ENCODE results near the gene CRABP1. TPM values are rescaled to one million over a fixed set of nuclear protein-coding genes. Genes with fewer than 3 reads are reported as not detected.

The CRABP1 gene
- total and polyA plus RNA-seq, 10 of the 15 experiments (the other 5 are each of a cell fraction or from before 2014, with no cell fraction given): 0.21 to 0.41 TPM; not detected in 8

DNA sequence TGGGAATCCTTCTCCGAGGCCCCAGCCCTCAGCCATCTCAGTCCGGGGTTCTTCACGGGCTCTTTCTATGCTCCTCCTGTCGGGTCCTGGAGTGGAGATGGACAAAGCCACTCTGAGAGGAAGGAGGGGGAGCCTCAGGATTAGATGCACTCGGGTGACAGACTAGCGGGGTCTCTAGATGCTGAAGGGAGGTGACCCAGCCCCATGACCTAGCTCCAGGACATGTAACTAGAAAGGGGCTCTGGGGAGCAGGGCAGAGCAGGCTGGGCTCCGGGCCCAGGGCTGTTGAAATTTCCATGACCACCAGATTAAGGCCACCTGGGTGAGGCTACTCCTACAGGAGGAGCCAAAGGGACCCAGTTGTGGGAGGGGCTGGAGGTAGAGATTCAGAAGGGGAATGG is 26.0 kb upstream of the CRABP1 start:
- no peaks in the 10 kb centered on the region for H4K20me1 ChIP-seq (ENCODE audit: control insufficient read depth, insufficient read depth)
- WGBS (ENCODE audit: insufficient coverage, insufficient replicate concordance, low lambda C conversion rate, missing lambda C conversion rate): 24% methylated on average over 7 of the region's 7 CpGs
- no peak overlapping the region for H2AFZ ChIP-seq (ENCODE audit: control insufficient read depth, low read depth, low read length)
- H3K27ac ChIP-seq (ENCODE audit: control insufficient read depth, insufficient read depth): no peak overlapping the region
- no peaks in the 10 kb centered on the region for H3K9me3 ChIP-seq (replicated peaks; ENCODE audit: control insufficient read depth, insufficient read depth, low read length)
- no peak for ATAC-seq
- H3K4me1 ChIP-seq (ENCODE audit: control insufficient read depth, insufficient read depth, low read length): no peaks in the 10 kb centered on the region; the same call in 1 of the 2 replicates
- CTCF ChIA-PET: interaction anchor here (0.6 to 13.8 kb wide), 2 partner anchors 43 to 106 kb away, joined by 3 to 175 read pairs; no protein-coding TSS in a partner anchor
- POLR2A ChIA-PET: no interaction called here
- H3K27me3 ChIP-seq (replicated peaks in 1 of 2; ENCODE audit: control insufficient read depth in 2 of 2, insufficient read depth in 2 of 2, low read length in 1 of 2): no peaks in the 10 kb centered on the region
- no peaks in the 10 kb centered on the region for H3K79me2 ChIP-seq (ENCODE audit: control insufficient read depth, insufficient read depth, low read length)
- in situ Hi-C loops (cut with MboI): loop anchor here (10.0 kb wide), 1 partner anchor 101 kb away; no protein-coding TSS in a partner anchor
- RAD21 ChIA-PET (ENCODE audit: unreplicated experiment): no interaction called here
- H3K4me2 ChIP-seq (ENCODE audit: control insufficient read depth, insufficient read depth): no peak overlapping the region
- no peak overlapping the region for H3K4me3 ChIP-seq
- no peaks in the 10 kb centered on the region for H3K36me3 ChIP-seq (ENCODE audit: control insufficient read depth in 2 of 2, insufficient read depth in 2 of 2, low read length in 1 of 2)
- BruUV-seq (replicated peaks): no TSS peak
- no peak overlapping the region for H3K9ac ChIP-seq (ENCODE audit: control insufficient read depth, insufficient read depth, low read length)
- FAIRE-seq: no peak
- no peak for TF ChIP-seq POU2F2 (IDR thresholded peaks at IDR 0.05; ENCODE audit: borderline replicate concordance, low read depth, low read length)
- TF ChIP-seq NFYB (IDR thresholded peaks at IDR 0.05; ENCODE audit: insufficient read depth, low read depth, low read length): no peak
- TF ChIP-seq HDAC6 (IDR thresholded peaks at IDR 0.05; ENCODE audit: unreplicated experiment): no peak
- SMC1A ChIA-PET (ENCODE audit: uncharacterized antibody, unreplicated experiment): no interaction called here
- intact Hi-C loops (cut with micrococcal nuclease; ENCODE audit: unreplicated experiment): no loop called here
- no peak for DNase-seq (ENCODE audit: low read depth, low spot score)

DNA sequence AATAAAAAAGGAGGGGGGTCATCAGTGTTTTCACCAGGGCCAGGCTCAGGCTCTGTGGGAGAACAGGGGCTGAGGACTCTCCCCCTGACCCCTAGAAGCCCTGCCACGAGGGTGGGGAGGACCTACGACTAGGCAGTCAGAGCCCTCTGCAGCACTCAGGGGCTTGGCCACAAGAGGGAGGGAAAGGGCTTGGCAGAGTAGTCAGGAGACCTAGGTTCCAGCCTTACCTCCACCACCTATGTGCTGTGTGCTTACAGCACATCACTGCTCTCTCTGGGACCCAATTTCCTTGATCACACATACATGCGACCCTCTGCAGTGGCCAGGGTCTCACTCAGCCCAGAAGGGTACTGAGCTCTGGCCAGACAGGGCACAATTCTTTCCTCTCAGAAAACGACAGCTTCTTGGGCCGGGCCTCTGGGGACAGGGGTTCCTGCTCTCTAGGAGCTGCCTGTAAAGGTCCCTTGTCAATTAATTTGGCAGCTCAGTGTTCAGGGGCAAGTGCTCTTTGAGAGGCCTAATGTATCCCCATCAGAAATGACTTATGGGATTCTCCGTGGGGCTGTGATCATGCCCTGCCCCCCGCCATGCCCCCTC is 24.4 kb upstream of the CRABP1 start:
- DNase-seq (ENCODE audit: low read depth, low spot score): no peak
- Histone ChIP-seq H4K20me1 (ENCODE audit: control insufficient read depth, insufficient read depth) (no peaks in the 10 kb centered on the region), H3K4me2 (ENCODE audit: control insufficient read depth, insufficient read depth) (no peak overlapping the region), H3K36me3 (ENCODE audit: control insufficient read depth in 2 of 2, insufficient read depth in 2 of 2, low read length in 1 of 2) (no peaks in the 10 kb centered on the region), H3K27me3 (replicated peaks in 1 of 2; ENCODE audit: control insufficient read depth in 2 of 2, insufficient read depth in 2 of 2, low read length in 1 of 2) (no peaks in the 10 kb centered on the region), H3K4me3 (no peak overlapping the region), H3K79me2 (ENCODE audit: control insufficient read depth, insufficient read depth, low read length) (no peaks in the 10 kb centered on the region), H3K9me3 (replicated peaks; ENCODE audit: control insufficient read depth, insufficient read depth, low read length) (no peaks in the 10 kb centered on the region), H3K27ac (ENCODE audit: control insufficient read depth, insufficient read depth) (no peak overlapping the region), H3K9ac (ENCODE audit: control insufficient read depth, insufficient read depth, low read length) (no peak overlapping the region), H3K4me1 (ENCODE audit: control insufficient read depth, insufficient read depth, low read length) (no peaks in the 10 kb centered on the region; the same call in 1 of the 2 replicates), H2AFZ (ENCODE audit: control insufficient read depth, low read depth, low read length) (peak overlapping the region; percentile 53; the same call in 1 of the 2 replicates)
- ChIA-PET CTCF (interaction anchor here (0.7 to 2.3 kb wide), 8 partner anchors 9 to 122 kb away, joined by 3 to 14 read pairs (median 4); partner anchors contain the start of genes IREB2 and SKIC8), RAD21 (ENCODE audit: unreplicated experiment) (interaction anchor here (0.9 to 2.0 kb wide), 2 partner anchors 10 to 109 kb away, joined by 3 to 7 read pairs; no protein-coding TSS in a partner anchor), POLR2A (no interaction called here), SMC1A (ENCODE audit: uncharacterized antibody, unreplicated experiment) (interaction anchor here (3.5 kb wide), 1 partner anchor 107 kb away, joined by 10 read pairs; no protein-coding TSS in a partner anchor)
- BruUV-seq (replicated peaks): no TSS peak
- peak; percentile 78 for ATAC-seq
- FAIRE-seq: no peak
- WGBS (ENCODE audit: insufficient coverage, insufficient replicate concordance, low lambda C conversion rate, missing lambda C conversion rate): 48% methylated on average over 7 of the region's 7 CpGs
- in situ Hi-C loops (cut with MboI) (loop anchor here (10.0 kb wide), 1 partner anchor 99 kb away; no protein-coding TSS in a partner anchor), intact Hi-C loops (cut with micrococcal nuclease; ENCODE audit: unreplicated experiment) (no loop called here)
- TF ChIP-seq, protein P1, sequence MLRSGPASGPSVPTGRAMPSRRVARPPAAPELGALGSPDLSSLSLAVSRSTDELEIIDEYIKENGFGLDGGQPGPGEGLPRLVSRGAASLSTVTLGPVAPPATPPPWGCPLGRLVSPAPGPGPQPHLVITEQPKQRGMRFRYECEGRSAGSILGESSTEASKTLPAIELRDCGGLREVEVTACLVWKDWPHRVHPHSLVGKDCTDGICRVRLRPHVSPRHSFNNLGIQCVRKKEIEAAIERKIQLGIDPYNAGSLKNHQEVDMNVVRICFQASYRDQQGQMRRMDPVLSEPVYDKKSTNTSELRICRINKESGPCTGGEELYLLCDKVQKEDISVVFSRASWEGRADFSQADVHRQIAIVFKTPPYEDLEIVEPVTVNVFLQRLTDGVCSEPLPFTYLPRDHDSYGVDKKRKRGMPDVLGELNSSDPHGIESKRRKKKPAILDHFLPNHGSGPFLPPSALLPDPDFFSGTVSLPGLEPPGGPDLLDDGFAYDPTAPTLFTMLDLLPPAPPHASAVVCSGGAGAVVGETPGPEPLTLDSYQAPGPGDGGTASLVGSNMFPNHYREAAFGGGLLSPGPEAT (IDR thresholded peaks at IDR 0.05; ENCODE audit: low read depth): no peak
- TF ChIP-seq, protein P2, sequence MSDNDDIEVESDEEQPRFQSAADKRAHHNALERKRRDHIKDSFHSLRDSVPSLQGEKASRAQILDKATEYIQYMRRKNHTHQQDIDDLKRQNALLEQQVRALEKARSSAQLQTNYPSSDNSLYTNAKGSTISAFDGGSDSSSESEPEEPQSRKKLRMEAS (IDR thresholded peaks at IDR 0.05; ENCODE audit: low read depth, low read length): no peak
- TF ChIP-seq, protein P3, sequence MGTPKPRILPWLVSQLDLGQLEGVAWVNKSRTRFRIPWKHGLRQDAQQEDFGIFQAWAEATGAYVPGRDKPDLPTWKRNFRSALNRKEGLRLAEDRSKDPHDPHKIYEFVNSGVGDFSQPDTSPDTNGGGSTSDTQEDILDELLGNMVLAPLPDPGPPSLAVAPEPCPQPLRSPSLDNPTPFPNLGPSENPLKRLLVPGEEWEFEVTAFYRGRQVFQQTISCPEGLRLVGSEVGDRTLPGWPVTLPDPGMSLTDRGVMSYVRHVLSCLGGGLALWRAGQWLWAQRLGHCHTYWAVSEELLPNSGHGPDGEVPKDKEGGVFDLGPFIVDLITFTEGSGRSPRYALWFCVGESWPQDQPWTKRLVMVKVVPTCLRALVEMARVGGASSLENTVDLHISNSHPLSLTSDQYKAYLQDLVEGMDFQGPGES (IDR thresholded peaks at IDR 0.05): no peak
- TF ChIP-seq SMC3 (IDR thresholded peaks at IDR 0.05; ENCODE audit: borderline replicate concordance, low read length) (peak; percentile 20; the same call in 1 of the 2 replicates), LARP7 (IDR thresholded peaks at IDR 0.05) (0 out of 2 replicates have a peak, but pooled peaks have one; percentile 15), RAD21 (IDR thresholded peaks at IDR 0.05; ENCODE audit: insufficient read depth, low read depth, low read length) (peak; percentile 57)
- TF ChIP-seq, protein P4, sequence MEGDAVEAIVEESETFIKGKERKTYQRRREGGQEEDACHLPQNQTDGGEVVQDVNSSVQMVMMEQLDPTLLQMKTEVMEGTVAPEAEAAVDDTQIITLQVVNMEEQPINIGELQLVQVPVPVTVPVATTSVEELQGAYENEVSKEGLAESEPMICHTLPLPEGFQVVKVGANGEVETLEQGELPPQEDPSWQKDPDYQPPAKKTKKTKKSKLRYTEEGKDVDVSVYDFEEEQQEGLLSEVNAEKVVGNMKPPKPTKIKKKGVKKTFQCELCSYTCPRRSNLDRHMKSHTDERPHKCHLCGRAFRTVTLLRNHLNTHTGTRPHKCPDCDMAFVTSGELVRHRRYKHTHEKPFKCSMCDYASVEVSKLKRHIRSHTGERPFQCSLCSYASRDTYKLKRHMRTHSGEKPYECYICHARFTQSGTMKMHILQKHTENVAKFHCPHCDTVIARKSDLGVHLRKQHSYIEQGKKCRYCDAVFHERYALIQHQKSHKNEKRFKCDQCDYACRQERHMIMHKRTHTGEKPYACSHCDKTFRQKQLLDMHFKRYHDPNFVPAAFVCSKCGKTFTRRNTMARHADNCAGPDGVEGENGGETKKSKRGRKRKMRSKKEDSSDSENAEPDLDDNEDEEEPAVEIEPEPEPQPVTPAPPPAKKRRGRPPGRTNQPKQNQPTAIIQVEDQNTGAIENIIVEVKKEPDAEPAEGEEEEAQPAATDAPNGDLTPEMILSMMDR (IDR thresholded peaks at IDR 0.05 in 2 of 3, conservative IDR thresholded peaks at IDR 0.05 in 1 of 3; ENCODE audit: control insufficient read depth in 2 of 3, extremely low read depth in 1 of 3, insufficient read depth in 1 of 3, low read depth in 3 of 3, low read length in 3 of 3): peak; percentile 32 to 55 (median 40); a peak in 4 of 6 replicates

Measured in GM12878 (cell line).